ENCODE measurements around the gene B3GNT5.

DNA sequence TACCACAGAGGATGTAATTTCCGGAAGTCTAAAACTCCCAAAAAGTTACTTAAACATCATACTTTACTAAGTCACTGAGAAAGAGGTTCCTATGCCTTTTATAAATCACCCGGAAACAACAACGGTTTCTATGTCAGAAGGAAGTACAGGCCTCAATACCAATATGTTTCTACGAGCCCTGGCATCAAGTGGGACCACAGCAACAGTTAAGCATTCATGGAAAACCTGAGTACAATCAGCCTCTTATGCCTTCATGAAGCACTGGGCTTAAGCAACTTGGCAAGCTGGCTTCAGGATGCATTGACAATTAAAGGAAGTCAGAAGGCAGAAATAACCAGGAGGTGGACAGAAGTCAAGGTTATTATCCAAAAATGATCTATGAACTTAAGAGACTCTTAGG is 19.1 kb upstream of the B3GNT5 start:
- no peak for TF ChIP-seq CTCF (IDR thresholded peaks at IDR 0.05)
- TF ChIP-seq POLR2AphosphoS5 (IDR thresholded peaks at IDR 0.05; ENCODE audit: low read depth, low read length): no peak
- TF ChIP-seq, protein P1, sequence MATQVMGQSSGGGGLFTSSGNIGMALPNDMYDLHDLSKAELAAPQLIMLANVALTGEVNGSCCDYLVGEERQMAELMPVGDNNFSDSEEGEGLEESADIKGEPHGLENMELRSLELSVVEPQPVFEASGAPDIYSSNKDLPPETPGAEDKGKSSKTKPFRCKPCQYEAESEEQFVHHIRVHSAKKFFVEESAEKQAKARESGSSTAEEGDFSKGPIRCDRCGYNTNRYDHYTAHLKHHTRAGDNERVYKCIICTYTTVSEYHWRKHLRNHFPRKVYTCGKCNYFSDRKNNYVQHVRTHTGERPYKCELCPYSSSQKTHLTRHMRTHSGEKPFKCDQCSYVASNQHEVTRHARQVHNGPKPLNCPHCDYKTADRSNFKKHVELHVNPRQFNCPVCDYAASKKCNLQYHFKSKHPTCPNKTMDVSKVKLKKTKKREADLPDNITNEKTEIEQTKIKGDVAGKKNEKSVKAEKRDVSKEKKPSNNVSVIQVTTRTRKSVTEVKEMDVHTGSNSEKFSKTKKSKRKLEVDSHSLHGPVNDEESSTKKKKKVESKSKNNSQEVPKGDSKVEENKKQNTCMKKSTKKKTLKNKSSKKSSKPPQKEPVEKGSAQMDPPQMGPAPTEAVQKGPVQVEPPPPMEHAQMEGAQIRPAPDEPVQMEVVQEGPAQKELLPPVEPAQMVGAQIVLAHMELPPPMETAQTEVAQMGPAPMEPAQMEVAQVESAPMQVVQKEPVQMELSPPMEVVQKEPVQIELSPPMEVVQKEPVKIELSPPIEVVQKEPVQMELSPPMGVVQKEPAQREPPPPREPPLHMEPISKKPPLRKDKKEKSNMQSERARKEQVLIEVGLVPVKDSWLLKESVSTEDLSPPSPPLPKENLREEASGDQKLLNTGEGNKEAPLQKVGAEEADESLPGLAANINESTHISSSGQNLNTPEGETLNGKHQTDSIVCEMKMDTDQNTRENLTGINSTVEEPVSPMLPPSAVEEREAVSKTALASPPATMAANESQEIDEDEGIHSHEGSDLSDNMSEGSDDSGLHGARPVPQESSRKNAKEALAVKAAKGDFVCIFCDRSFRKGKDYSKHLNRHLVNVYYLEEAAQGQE (IDR thresholded peaks at IDR 0.05; ENCODE audit: insufficient read depth in 1 of 2, low read depth in 2 of 2, low read length in 1 of 2): no peak
- no peak for TF ChIP-seq SIN3A (IDR thresholded peaks at IDR 0.05; ENCODE audit: borderline replicate concordance, insufficient read depth, low read depth, low read length)

All from Panc1 (cell line).